ENCODE measurements around the gene SYS1.

GRCh38 chr20:45316150-45317080 lies 46.5 kb upstream of the SYS1 start:
- TF ChIP-seq CTCF (IDR thresholded peaks at IDR 0.05; ENCODE audit: low read length) (no peak), EZH2 (IDR thresholded peaks at IDR 0.05; ENCODE audit: borderline replicate concordance, low read length) (no peak)

All from OCI-LY1 (cell line).